ENCODE measurements around the gene HES3.

GRCh38 chr1:6197746-6198427 lies 46.1 kb upstream of the HES3 start:
- TF ChIP-seq CTCF (conservative IDR thresholded peaks at IDR 0.05) (no peak), ZFX (IDR thresholded peaks at IDR 0.05) (no peak)

Data from C4-2B (cell line).